ENCODE results near the gene GANAB.
"Not testable (repeated sequence)": the region's sequence is repeated elsewhere in the genome, so short reads cannot be mapped to it uniquely, and the experiment has no call there.

The GANAB gene

DNA sequence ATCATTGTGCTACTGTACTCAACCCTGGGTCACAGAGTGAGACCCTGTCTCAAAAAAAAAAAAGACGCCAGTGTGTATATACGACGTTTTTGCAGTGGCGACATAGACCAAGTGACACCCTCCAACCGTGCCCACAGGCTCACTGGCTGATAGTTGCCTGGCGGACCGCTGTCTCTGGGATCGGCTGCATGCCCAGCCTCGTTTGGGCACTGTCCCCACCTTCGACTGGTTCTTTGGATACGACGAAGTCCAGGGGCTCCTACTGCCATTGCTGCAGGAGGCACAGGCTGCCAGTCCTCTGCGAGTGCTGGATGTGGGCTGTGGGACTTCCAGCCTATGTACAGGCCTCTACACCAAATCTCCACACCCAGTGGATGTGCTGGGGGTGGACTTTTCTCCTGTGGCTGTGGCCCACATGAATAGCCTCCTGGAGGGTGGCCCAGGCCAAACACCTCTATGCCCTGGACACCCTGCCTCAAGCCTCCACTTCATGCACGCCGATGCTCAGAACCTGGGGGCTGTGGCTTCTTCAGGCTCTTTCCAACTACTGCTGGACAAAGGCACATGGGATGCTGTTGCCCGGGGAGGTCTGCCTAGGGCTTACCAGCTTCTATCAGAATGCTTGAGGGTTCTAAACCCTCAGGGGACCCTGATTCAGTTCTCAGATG lies 20.0 kb upstream of the GANAB start:
- DNase-seq, result no peak

- DNase-seq, result no peak
Measured at GRCh38 chr11:62665599-62666258, 19.3 kb upstream of the GANAB start.

GRCh38 chr11:62665075-62665598 lies 18.7 kb upstream of the GANAB start, which contains the start of the genes C11orf98 and CSKMT:
TSS of gene C11orf98 (minus strand) at chr11:62665210. CDS start at chr11:62665169, 41 bp downstream.
TSS of gene CSKMT (plus strand) at chr11:62665312. CDS start at chr11:62665880, 568 bp downstream.
- peak; percentile 90 for DNase-seq

- peak; percentile 74 for DNase-seq
Measured at GRCh38 chr11:62664405-62665074, 18.1 kb upstream of the GANAB start.

- DNase-seq, result no peak
Measured at GRCh38 chr11:62656796-62657429, 10.5 kb upstream of the GANAB start.

GRCh38 chr11:62654297-62654696 lies 7.9 kb upstream of the GANAB start:
- no peak for DNase-seq

GRCh38 chr11:62652161-62653006 lies 6.0 kb upstream of the GANAB start:
- DNase-seq, result no peak

- DNase-seq, result not testable (repeated sequence)
Measured at GRCh38 chr11:62650283-62650682, 3.9 kb upstream of the GANAB start.

DNA sequence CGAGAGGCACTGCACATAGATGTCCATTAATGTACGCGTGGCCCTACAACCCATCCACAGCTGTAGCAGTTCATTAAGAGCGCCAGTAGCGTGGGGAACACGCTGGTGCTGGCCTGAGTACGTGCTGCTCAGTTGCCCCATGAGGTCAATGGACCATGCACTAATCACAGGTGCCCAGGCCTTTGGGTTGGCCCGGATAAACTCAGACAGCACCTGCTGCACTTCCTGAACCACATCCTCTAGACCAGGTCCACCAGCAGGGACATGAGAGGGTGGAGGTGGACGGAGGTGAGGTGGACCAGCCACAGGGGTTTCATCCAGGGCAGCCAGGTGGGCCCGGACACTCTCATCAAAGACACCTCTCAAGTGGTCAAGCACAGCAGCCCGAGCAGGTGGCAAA lies 3.1 kb upstream of the GANAB start:
- no peak for DNase-seq

DNA sequence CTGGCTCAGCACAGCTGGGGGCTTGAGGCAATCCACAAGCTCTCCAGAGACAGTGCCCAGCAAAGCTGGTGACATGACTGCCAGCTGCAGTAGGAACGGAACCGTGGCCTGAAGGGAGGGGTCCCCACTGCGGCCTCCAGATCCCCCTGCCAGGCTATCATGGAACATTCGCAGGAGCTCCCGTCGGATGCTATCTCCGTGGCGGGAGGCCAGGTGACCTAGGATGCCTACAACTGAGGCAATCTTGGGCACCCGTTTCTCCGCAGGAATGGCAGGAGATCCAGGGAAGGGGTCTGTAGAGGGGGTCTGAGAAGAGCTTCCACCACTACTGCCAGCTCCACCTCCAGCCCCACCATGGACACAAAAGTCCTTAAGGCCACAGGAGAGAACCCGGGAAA lies 2.6 kb upstream of the GANAB start:
- DNase-seq, result no peak

- no peak for DNase-seq
Measured at GRCh38 chr11:62648185-62648966, 2.0 kb upstream of the GANAB start.

DNA sequence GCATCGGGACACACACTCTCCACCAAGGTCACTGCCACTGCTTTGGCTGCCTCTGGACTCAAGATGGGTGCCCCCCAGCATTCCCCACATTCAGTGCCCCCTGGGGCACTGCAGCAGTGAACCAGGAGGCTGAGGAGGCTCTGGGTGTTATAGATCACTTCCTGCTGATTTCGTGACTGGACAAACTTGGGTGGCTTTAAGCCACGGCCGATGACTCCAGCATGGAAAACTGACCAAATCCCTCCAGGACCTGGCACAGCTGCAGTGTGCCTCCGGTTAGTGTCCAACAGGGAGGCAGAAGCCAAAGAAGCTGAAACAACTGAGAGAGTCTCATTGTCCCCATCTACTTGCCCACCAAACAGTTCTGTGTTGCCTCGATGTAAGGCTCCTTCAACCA lies 1.2 kb upstream of the GANAB start:
- DNase-seq, result no peak

DNA sequence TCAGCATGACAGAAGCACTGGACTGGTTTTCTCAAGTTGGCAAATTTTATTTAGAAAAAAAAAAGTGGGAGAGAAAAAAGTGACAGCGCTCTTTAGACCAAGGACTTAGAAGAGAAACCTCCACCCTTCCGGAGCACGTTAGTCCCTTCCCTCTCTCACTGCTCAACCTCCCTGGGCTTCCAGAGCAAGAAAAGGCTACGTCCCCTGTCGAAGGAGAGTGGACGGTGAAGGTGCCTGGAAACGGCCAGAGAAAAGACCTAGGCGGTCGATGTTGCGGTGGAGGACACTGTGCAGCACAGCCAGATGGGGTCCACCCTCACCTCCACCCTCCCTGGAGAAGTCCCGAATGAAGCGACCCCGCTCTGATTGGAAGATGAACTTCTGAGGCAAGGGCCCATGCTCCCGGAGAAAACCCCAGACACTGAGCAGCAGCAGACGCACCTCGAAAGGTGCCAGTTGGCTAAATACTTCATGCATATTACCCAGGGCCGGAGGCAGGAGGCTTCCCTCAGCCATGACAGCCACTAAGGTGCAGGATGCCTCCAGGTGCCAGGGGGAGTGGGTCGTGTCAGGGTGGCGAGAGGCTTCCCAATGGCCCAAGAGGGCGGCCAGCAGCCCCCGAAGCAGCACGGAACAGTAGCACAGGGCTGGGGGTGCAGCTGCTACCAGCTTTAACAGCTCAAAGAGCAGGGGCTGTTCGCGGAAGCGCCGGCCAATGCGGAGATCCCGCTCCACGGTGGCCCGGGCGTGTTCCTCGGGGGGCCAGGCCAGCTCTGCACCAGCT lies 604 bp upstream of the GANAB start:
- no peak for DNase-seq

DNA sequence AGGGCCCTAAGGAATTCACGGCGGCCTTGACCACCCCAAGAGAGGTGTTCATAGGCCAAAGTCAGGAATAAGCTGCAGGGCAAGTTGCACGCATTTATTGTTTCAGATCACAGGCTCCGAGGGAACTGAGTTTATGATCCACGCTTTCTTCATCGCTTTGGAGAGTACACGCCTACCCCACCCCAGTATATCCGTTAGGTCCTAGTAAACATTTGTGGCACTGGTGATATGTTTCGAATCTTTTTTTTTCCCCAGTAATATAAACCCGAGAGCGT lies 805 bp downstream of the GANAB start:
- no peak for DNase-seq

DNA sequence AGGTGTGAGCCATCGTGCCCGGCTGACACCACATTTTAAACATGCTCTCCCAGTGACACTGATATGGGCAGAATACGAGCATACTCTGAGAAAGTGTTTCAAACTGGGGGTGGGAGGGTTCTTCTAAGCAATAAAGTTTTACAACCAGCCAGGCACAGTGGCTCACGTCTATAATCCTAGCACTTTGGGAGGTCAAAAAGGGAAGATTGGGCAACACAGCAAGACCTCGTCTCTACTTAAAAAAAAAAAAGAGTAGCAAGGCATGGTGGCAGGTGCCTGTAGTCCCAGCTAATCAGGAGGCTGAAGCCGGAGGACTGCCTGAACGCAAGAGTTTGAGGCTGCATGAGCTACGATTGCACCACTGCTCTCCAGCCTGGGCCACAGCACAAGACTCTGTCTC lies 2.2 kb downstream of the GANAB start:
- no peak for DNase-seq

GRCh38 chr11:62632492-62632891 lies 13.9 kb downstream of the GANAB start:
- DNase-seq, result no peak

DNA sequence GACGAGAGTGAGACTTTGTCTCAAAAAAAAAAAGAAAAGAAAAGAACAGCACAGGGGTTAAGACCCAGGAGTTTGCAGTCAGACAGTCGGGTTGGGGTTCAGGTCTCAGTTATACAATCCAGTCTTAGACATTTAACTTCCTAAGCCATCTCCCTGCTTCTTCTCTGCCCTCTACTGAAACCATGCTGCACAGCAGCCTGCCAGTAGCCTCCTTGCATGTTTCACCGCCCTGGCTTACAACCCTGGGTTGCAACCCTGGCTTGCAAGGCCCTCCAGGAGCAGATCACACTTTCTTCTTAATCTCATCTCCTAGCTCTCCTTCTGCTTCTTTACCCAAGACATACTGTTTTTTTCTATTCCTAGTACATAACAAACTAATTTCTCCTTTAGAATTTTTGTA lies 18.7 kb downstream of the GANAB start:
- DNase-seq, result no peak

GRCh38 chr11:62622476-62623089 lies 23.8 kb downstream of the GANAB start:
- no peak for DNase-seq

GRCh38 chr11:62621567-62622470 lies 24.6 kb downstream of the GANAB start, which contains the start of gene B3GAT3:
TSS of gene B3GAT3 (minus strand) at chr11:62621986. CDS start at chr11:62621947, 39 bp downstream.
- DNase-seq, result peak; percentile 99
